GM10248 (cell line): ENCODE measurements around the gene KDM6A.
"Not testable (repeated sequence)": the region's sequence is repeated elsewhere in the genome, so short reads cannot be mapped to it uniquely, and the experiment has no call there.

Experiments used
- CTCF ChIA-PET: fragments of 300-600 bp; sonication (Branson Sonifier 250); formaldehyde crosslinking; extraction: SDS; loops from one replicate; lab custom pipeline; 2021; ENCODE audit warnings: antibody characterized with exemption; lab: Yijun Ruan, JAX
- POLR2A ChIA-PET: fragments of 350-650 bp; sonication (Branson Sonifier 250); formaldehyde crosslinking; extraction: SDS; loops from one replicate; lab custom pipeline; 2020; ENCODE audit warnings: antibody characterized with exemption; lab: Yijun Ruan, JAX
- DNase-seq: peaks from one replicate; pipeline ENCODE4 v3.0.0; 2012; ENCODE audit errors: extremely low spot score
- TF ChIP-seq, protein P1 (sequence below): IDR thresholded peaks from 2 replicates; pipeline ENCODE4 v1.5.1; 2012; ENCODE audit warnings: mild to moderate bottlenecking, low read depth; ENCODE audit errors: extremely low read depth, missing control alignments, control extremely low read depth

Gene KDM6A

DNA sequence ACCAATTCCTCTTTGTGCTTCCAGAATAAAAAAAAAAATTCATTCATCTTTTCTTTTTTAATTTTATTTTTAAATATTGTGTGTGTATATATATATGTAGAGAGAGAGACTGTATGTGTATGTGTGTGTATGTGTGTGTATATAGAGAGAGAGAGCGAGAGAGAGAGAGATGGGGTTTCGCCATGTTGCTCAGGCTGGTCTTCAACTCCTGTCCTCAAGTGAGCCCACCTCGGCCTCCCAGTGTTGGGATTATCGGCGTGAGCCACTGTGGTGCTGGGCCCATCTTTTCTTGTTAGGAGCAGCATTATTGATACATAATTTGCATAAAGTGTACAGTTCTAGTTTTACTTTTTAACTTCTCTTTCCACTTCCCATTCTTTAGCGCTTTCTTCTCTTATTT, 33.6 kb downstream of the KDM6A start:
- ChIA-PET CTCF (interaction anchor here (1.4 kb wide), 1 partner anchor 8 kb away, joined by 5 read pairs; no protein-coding TSS in a partner anchor), POLR2A (no interaction called here)
- TF ChIP-seq, protein P1, sequence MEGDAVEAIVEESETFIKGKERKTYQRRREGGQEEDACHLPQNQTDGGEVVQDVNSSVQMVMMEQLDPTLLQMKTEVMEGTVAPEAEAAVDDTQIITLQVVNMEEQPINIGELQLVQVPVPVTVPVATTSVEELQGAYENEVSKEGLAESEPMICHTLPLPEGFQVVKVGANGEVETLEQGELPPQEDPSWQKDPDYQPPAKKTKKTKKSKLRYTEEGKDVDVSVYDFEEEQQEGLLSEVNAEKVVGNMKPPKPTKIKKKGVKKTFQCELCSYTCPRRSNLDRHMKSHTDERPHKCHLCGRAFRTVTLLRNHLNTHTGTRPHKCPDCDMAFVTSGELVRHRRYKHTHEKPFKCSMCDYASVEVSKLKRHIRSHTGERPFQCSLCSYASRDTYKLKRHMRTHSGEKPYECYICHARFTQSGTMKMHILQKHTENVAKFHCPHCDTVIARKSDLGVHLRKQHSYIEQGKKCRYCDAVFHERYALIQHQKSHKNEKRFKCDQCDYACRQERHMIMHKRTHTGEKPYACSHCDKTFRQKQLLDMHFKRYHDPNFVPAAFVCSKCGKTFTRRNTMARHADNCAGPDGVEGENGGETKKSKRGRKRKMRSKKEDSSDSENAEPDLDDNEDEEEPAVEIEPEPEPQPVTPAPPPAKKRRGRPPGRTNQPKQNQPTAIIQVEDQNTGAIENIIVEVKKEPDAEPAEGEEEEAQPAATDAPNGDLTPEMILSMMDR: no peak
- DNase-seq: no peak

DNA sequence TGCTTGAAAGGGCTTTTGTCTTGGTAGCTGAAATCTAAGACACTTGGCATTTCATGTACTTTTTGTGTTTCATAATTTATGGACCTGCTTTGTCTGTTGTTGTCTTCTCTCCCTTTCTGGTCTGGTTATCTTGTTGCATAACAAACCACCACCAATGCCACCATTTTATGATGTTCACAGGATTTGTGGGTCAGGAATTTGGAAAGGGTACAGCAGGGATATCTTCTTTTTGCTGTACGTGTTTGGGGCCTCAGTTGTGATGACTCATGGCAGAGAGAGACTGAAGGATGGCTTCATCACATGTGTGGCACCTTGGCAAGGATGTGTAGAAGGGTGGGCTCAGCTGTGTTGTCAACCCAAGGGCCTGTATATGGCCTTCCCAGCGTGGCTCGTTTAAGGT, 35.2 kb downstream of the KDM6A start:
- POLR2A ChIA-PET: no interaction called here
- CTCF ChIA-PET: no interaction called here
- TF ChIP-seq, protein P1: no peak
- DNase-seq: no peak

DNA sequence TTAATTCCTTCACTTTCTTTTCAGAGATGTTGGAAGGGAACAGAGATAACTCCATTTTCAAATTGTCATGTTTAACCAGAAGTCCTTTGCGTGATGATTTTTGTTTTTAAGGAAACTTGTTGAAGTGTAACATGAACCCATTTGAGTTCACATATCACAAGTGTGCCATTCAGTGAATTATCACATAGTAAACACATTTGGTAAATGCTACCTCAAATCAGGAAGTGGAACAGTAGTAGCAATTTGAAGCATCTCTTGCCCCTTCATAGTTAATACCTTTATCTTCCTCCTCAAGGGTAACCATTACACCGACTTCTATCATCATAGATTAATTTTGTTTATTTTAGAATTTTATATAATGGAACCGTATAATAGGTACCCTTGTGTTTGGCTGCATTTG, 35.8 kb downstream of the KDM6A start:
- POLR2A ChIA-PET: no interaction called here
- DNase-seq: no peak
- CTCF ChIA-PET: no interaction called here
- TF ChIP-seq, protein P1: no peak

DNA sequence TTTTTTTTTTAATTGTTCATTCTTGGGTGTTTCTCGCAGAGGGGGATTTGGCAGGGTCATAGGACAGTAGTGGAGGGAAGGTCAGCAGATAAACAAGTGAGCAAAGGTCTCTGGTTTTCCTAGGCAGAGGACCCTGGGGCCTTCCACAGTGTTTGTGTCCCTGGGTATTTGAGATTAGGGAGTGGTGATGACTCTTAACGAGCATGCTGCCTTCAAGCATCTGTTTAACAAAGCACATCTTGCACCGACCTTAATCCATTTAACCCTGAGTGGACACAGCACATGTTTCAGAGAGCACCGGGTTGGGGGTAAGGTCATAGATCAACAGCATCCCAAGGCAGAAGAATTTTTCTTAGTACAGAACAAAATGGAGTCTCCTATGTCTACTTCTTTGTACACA, 37.5 kb downstream of the KDM6A start:
- POLR2A ChIA-PET, CTCF ChIA-PET, DNase-seq: not testable (repeated sequence)

DNA sequence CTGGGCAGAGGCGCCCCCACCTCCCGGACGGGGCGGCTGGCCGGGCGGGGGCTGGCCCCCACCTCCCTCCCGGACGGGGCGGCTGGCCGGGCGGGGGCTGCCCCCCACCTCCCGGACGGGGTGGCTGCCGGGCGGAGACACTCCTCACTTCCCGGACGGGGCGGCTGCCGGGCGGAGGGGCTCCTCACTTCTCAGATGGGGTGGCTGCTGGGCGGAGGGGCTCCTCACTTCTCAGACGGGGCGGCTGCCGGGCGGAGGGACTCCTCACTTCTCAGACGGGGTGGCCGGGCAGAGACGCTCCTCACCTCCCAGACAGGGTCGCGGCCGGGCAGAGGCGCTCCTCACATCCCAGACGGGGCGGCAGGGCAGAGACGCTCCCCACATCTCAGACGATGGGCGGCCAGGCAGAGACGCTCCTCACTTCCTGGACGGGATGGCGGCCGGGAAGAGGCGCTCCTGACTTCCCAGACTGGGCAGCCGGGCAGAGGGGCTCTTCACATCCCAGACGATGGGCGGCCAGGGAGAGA, 38.1 kb downstream of the KDM6A start:
- CTCF ChIA-PET, POLR2A ChIA-PET: not testable (repeated sequence)

DNA sequence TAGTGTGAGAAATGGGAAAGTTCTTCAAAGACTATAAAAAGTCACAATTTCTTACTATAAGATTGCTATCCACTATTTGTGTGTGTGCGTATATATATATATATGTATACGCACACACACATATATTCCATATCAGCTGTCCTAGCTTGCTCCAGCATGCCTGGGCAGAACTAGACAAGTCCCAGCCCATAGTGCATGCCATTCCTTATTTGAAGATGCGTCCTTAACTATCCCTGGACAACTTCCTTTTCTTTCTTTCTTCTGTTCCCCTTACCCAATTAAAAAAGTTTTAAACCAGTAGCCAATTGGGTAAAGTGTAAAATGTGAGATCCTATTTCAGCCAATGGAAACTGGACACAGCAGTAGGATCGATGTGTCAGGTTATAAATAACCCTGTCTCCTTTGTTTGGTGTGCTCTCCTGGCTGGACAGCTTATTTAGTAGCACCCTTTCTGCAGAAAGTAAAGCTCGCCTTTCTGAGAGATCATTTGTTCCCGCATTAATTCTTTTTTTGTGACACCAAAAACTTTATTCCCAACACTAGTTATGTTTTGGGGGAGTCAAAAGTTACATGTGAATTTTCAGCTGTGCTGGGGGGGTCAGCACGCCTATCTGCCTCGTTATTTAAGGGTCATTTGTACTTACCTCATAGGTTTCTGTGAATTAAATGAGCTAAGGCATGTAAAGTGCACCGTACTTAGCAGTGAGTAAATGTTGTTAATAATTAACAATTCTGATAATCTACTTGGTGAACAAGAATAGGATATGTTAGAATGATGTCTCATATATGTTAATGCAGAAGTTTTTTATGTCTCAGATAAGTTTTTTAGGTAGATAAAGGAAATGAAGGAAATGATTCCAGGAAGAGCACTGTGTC, 40.9 kb downstream of the KDM6A start:
- TF ChIP-seq, protein P1: no peak
- CTCF ChIA-PET: interaction anchor here (0.9 to 1.7 kb wide), 3 partner anchors 8 to 82 kb away, joined by 3 to 5 read pairs (median 4); no protein-coding TSS in a partner anchor
- DNase-seq: no peak
- POLR2A ChIA-PET: no interaction called here

More for the DNA sequence above, 38.1 kb downstream of the KDM6A start:
- not testable (repeated sequence) for DNase-seq

DNA sequence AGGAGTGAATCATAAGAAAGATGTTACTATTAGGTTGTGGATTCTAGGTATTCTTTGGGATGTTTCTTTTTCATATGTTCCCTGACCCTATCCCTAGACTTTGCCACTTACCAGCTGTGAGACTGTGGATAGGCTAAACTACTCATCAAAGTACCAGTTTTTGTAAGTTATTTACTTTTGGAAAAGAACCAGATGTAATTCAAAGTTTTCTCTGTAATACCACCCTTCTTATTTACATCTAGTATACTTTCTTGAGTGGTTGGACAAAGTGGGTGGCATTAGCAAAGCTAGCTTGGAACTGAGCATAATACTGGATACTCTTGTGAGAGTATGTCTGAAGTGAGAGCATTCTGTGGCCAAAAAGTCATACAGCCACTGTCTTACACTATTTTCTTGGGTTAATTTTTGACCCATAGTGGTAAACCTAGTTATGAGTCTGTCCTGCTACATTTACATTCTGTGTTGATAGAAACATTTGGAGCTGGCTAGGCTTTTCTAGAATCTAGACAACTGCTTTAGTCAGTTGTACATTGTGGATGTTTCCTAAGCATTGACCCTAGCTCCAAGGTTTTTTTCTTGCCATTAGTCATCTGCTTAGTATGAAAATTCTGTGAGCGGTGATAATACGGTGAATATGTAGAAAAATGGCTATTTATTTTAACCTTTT, 41.7 kb downstream of the KDM6A start:
- ChIA-PET POLR2A (no interaction called here), CTCF (interaction anchor here (0.9 to 1.7 kb wide), 3 partner anchors 9 to 81 kb away, joined by 3 to 5 read pairs (median 4); no protein-coding TSS in a partner anchor)

More for the DNA sequence above, 41.7 kb downstream of the KDM6A start:
- TF ChIP-seq, protein P1: no peak
- no peak for DNase-seq
